ENCODE results near the gene PHF21A. TPM values are rescaled to one million over a fixed set of nuclear protein-coding genes. Genes with fewer than 3 reads are reported as not detected.

The PHF21A gene
- total RNA-seq, 2 donors from 2014 or later = 47.2 to 53.9 TPM

GRCh38 chr11:46010100-46010499 lies 111.2 kb downstream of the PHF21A start:
- Histone ChIP-seq H3K4me3 (ENCODE audit: low read length) (no peak overlapping the region), H3K4me1 (ENCODE audit: control insufficient read depth, insufficient read depth, low read length) (peaks cover 9% of the 10 kb centered on the region), H3K36me3 (ENCODE audit: control insufficient read depth, insufficient read depth, low read length) (no peaks in the 10 kb centered on the region), H3K9me3 (ENCODE audit: control insufficient read depth, low read length) (peaks cover 4% of the 10 kb centered on the region), H3K27me3 (ENCODE audit: control insufficient read depth, insufficient read depth, low read length, poor library complexity, severe bottlenecking) (no peaks in the 10 kb centered on the region), H3K27ac (ENCODE audit: low read depth, low read length) (no peak overlapping the region), H3K9ac (ENCODE audit: extremely low read depth, low read length, poor library complexity, severe bottlenecking) (no peak overlapping the region)
- Mint-ChIP-seq H3K27ac (no peak overlapping the region), H3K4me3 (no peak overlapping the region), H3K4me1 (peaks cover 30% of the 10 kb centered on the region), H3K9me3 (peaks cover 3% of the 10 kb centered on the region), H3K36me3 (ENCODE audit: low read depth) (peaks cover 3% of the 10 kb centered on the region), H3K27me3 (ENCODE audit: insufficient read depth) (no peaks in the 10 kb centered on the region)
- 100% methylated on average over 1 of the region's 1 CpG; no CpG with 5 or more reads in 1 of the 2 experiments for whole genome bisulfite sequencing, 2 experiments (ENCODE audit: insufficient coverage in 1 of 2, insufficient read length in 1 of 2)
- DNase-seq = no peak
- TF ChIP-seq, protein P1, sequence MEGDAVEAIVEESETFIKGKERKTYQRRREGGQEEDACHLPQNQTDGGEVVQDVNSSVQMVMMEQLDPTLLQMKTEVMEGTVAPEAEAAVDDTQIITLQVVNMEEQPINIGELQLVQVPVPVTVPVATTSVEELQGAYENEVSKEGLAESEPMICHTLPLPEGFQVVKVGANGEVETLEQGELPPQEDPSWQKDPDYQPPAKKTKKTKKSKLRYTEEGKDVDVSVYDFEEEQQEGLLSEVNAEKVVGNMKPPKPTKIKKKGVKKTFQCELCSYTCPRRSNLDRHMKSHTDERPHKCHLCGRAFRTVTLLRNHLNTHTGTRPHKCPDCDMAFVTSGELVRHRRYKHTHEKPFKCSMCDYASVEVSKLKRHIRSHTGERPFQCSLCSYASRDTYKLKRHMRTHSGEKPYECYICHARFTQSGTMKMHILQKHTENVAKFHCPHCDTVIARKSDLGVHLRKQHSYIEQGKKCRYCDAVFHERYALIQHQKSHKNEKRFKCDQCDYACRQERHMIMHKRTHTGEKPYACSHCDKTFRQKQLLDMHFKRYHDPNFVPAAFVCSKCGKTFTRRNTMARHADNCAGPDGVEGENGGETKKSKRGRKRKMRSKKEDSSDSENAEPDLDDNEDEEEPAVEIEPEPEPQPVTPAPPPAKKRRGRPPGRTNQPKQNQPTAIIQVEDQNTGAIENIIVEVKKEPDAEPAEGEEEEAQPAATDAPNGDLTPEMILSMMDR (conservative IDR thresholded peaks at IDR 0.05) = no peak

DNA sequence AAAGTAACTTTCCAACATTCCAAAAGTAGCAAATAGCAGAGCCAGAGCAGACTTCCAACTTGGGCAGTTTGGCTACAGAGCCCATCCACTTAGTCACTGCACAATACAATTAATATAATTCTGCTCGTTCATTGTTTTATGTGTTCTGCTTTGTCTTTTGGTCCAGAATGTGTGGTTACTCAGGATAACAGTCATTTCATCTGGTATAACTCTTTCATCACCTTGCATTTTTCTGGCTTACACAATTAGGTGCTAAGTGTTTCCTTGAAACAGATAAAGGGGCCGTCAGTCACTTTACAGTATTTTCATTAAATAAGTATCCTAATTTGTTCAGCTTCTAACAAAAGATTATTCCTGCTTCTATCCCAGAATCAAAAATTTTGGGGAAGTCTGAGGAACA lies 111.6 kb downstream of the PHF21A start:
- 78% methylated on average over 2 of the region's 2 CpGs; no CpG with 5 or more reads in 1 of the 2 experiments for WGBS, 2 experiments (ENCODE audit: insufficient coverage in 1 of 2, insufficient read length in 1 of 2)
- H3K27me3 ChIP-seq (ENCODE audit: control insufficient read depth, insufficient read depth, low read length, poor library complexity, severe bottlenecking) = no peaks in the 10 kb centered on the region
- Mint-ChIP-seq H3K4me1 (peaks cover 31% of the 10 kb centered on the region), H3K9me3 (no peaks in the 10 kb centered on the region), H3K27me3 (ENCODE audit: insufficient read depth) (no peaks in the 10 kb centered on the region), H3K27ac (no peak overlapping the region), H3K36me3 (ENCODE audit: low read depth) (no peaks in the 10 kb centered on the region), H3K4me3 (no peak overlapping the region)
- TF ChIP-seq, protein P1 (conservative IDR thresholded peaks at IDR 0.05) = no peak
- no peak overlapping the region for H3K27ac ChIP-seq (ENCODE audit: low read depth, low read length)
- H3K4me1 ChIP-seq (ENCODE audit: control insufficient read depth, insufficient read depth, low read length) = peaks cover 9% of the 10 kb centered on the region
- no peaks in the 10 kb centered on the region for H3K36me3 ChIP-seq (ENCODE audit: control insufficient read depth, insufficient read depth, low read length)
- DNase-seq = no peak
- no peak overlapping the region for H3K9ac ChIP-seq (ENCODE audit: extremely low read depth, low read length, poor library complexity, severe bottlenecking)
- no peak overlapping the region for H3K4me3 ChIP-seq (ENCODE audit: low read length)
- H3K9me3 ChIP-seq (ENCODE audit: control insufficient read depth, low read length) = peaks cover 4% of the 10 kb centered on the region

- Histone ChIP-seq H3K4me1 (ENCODE audit: control insufficient read depth, insufficient read depth, low read length) (no peaks in the 10 kb centered on the region), H3K4me3 (ENCODE audit: low read length) (no peak overlapping the region), H3K9ac (ENCODE audit: extremely low read depth, low read length, poor library complexity, severe bottlenecking) (no peak overlapping the region), H3K36me3 (ENCODE audit: control insufficient read depth, insufficient read depth, low read length) (no peaks in the 10 kb centered on the region), H3K9me3 (ENCODE audit: control insufficient read depth, low read length) (no peaks in the 10 kb centered on the region), H3K27ac (ENCODE audit: low read depth, low read length) (no peak overlapping the region), H3K27me3 (ENCODE audit: control insufficient read depth, insufficient read depth, low read length, poor library complexity, severe bottlenecking) (no peaks in the 10 kb centered on the region)
- peaks cover 20% of the 10 kb centered on the region for H3K4me1 Mint-ChIP-seq
- no peak for DNase-seq
- TF ChIP-seq, protein P1 (conservative IDR thresholded peaks at IDR 0.05) = peak; percentile 88
- H3K36me3 Mint-ChIP-seq (ENCODE audit: low read depth) = no peaks in the 10 kb centered on the region
- no peaks in the 10 kb centered on the region for H3K27me3 Mint-ChIP-seq (ENCODE audit: insufficient read depth)
- no peaks in the 10 kb centered on the region for H3K9me3 Mint-ChIP-seq
- H3K27ac Mint-ChIP-seq = no peak overlapping the region
- H3K4me3 Mint-ChIP-seq = no peak overlapping the region
- WGBS, 2 experiments (ENCODE audit: insufficient coverage in 1 of 2, insufficient read length in 1 of 2) = 38 to 50% methylated on average over 4 to 5 of the region's 5 CpGs
Observed at GRCh38 chr11:46006418-46007070, 114.7 kb downstream of the PHF21A start.
